HepG2 (cell line): ENCODE measurements around the gene RBM34. TPM values are rescaled to one million over a fixed set of nuclear protein-coding genes. Genes with fewer than 3 reads are reported as not detected.
A peak's percentile ranks its signal among the peaks of the same experiment; 100 is the strongest.

Source experiments
- ERF ChIP-seq: IDR thresholded peaks from 2 replicates; pipeline ENCODE4 v1.6.1; 2018; ENCODE audit warnings: missing biosample characterization, missing genetic modification reagents
- ISX ChIP-seq: sonication (generic); formaldehyde crosslinking; conservative IDR thresholded peaks from 2 replicates; pipeline ENCODE4 v1.5.0; 2020; ENCODE audit warnings: missing genetic modification reagents
- KLF15 ChIP-seq: sonication (generic); formaldehyde crosslinking; IDR thresholded peaks from 2 replicates; pipeline ENCODE4 v1.8.1; 2023; ENCODE audit warnings: borderline replicate concordance, mild to moderate bottlenecking, inconsistent platforms, missing genetic modification reagents, mixed read lengths
- PAWR ChIP-seq: sonication (generic); formaldehyde crosslinking; IDR thresholded peaks from 2 replicates; pipeline ENCODE4 v1.4.0; 2020; ENCODE audit warnings: missing genetic modification reagents, mild to moderate bottlenecking, borderline replicate concordance
- RBAK ChIP-seq: sonication (generic); formaldehyde crosslinking; IDR thresholded peaks from 2 replicates; pipeline ENCODE4 v1.5.1; 2020; ENCODE audit warnings: mild to moderate bottlenecking, missing genetic modification reagents
- REPIN1 ChIP-seq: sonication (generic); formaldehyde crosslinking; IDR thresholded peaks from 2 replicates; pipeline ENCODE4 v1.8.0; 2022; ENCODE audit warnings: missing genetic modification reagents, low read depth, mild to moderate bottlenecking, borderline replicate concordance
- TBP ChIP-seq: sonication (generic); formaldehyde crosslinking; IDR thresholded peaks from 2 replicates; pipeline ENCODE4 v1.5.0; 2020; ENCODE audit warnings: missing genetic modification reagents
- ZKSCAN1 ChIP-seq: fragments of 150-350 bp; IDR thresholded peaks from 2 replicates; pipeline ENCODE4 v1.6.1; 2014; ENCODE audit warnings: low read length
- ZNF207 ChIP-seq: fragments of 450-650 bp; IDR thresholded peaks from 2 replicates; pipeline ENCODE4 v1.6.1; 2016; ENCODE audit warnings: antibody characterized with exemption, borderline replicate concordance
- ZNF460 ChIP-seq: sonication (generic); formaldehyde crosslinking; IDR thresholded peaks from 2 replicates; pipeline ENCODE4 v1.5.1; 2020; ENCODE audit warnings: missing genetic modification reagents, mild to moderate bottlenecking, borderline replicate concordance
- ZNF639 ChIP-seq: conservative IDR thresholded peaks from 2 replicates; pipeline ENCODE4 v1.6.1; 2018; ENCODE audit warnings: missing genetic modification reagents
- ZSCAN12 ChIP-seq: sonication (generic); formaldehyde crosslinking; IDR thresholded peaks from 2 replicates; pipeline ENCODE4 v1.9.0; 2021; ENCODE audit warnings: mild to moderate bottlenecking, missing genetic modification reagents
- polyA plus RNA-seq, 8 experiments: library from polyadenylated mRNA; depleted of rRNA in 3 of 8; stranded (reverse) in 7 of 8; unstranded in 1 of 8; fragments of >200 nt; fragmentation: Illumina TruSeq in 4 of 8; extraction: Trizol in 4 of 8; gene quantifications; 2 replicates each; pipeline versions ENCODE4 v1.2.1 to v1.2.3, GENCODE V29; 2011 to 2016; ENCODE audit warnings: low read depth in 4 of 8, missing spikeins in 1 of 8, mixed read lengths in 1 of 8; ENCODE audit not compliant: insufficient read depth in 1 of 8
- total RNA-seq, 5 experiments: library from RNA; depleted of rRNA; stranded (reverse); fragments of >200 nt; fragmentation: Illumina TruSeq; extraction: Trizol; gene quantifications; 2 replicates each; pipeline ENCODE4 v1.2.3, GENCODE V29; 2016; ENCODE audit warnings: low read depth in 1 of 5
- TF ChIP-seq, protein P1 (sequence below): sonication (generic); formaldehyde crosslinking; IDR thresholded peaks from 2 replicates; pipeline ENCODE4 v1.4.0; 2020; ENCODE audit warnings: mild to moderate bottlenecking, missing genetic modification reagents
- TF ChIP-seq, protein P2 (sequence below): sonication (generic); formaldehyde crosslinking; IDR thresholded peaks from 2 replicates; pipeline ENCODE4 v1.4.0; 2020; ENCODE audit warnings: missing genetic modification reagents, borderline replicate concordance
- TF ChIP-seq, protein P3 (sequence below), 2 experiments: sonication (generic) in 1 of 2; formaldehyde crosslinking in 1 of 2; IDR thresholded peaks; 2 replicates each; pipeline versions ENCODE4 v1.5.1 to v1.6.1; 2011 to 2020; ENCODE audit warnings: borderline replicate concordance in 1 of 2, low read depth in 1 of 2, low read length in 1 of 2, mild to moderate bottlenecking in 1 of 2, missing genetic modification reagents in 1 of 2, moderate library complexity in 1 of 2
- TF ChIP-seq, protein P4 (sequence below): sonication (generic); formaldehyde crosslinking; IDR thresholded peaks from 2 replicates; pipeline ENCODE4 v1.5.1; 2020; ENCODE audit warnings: missing genetic modification reagents, mild to moderate bottlenecking, borderline replicate concordance

The RBM34 gene
- total and polyA plus RNA-seq, 2 of the 13 experiments (the other 11 are each of a cell fraction or from before 2014, with no cell fraction given): 34.7 to 73.0 TPM

- TF ChIP-seq ERF (CRISPR knock-in tag) (no peak; the same call in 1 of the 2 replicates), ISX (CRISPR knock-in tag) (no peak; the same call in 1 of the 2 replicates), RBAK (CRISPR knock-in tag) (peak; percentile 70; the same call in 1 of the 2 replicates), ZNF207 (no peak), TBP (CRISPR knock-in tag) (no peak), KLF15 (CRISPR knock-in tag) (no peak), ZSCAN12 (peak; percentile 86; the same call in 1 of the 2 replicates), PAWR (no peak), REPIN1 (peak; percentile 82), ZNF639 (CRISPR knock-in tag) (peak; percentile 64), ZKSCAN1 (no peak), ZNF460 (CRISPR knock-in tag) (no peak)
- TF ChIP-seq, protein P1, sequence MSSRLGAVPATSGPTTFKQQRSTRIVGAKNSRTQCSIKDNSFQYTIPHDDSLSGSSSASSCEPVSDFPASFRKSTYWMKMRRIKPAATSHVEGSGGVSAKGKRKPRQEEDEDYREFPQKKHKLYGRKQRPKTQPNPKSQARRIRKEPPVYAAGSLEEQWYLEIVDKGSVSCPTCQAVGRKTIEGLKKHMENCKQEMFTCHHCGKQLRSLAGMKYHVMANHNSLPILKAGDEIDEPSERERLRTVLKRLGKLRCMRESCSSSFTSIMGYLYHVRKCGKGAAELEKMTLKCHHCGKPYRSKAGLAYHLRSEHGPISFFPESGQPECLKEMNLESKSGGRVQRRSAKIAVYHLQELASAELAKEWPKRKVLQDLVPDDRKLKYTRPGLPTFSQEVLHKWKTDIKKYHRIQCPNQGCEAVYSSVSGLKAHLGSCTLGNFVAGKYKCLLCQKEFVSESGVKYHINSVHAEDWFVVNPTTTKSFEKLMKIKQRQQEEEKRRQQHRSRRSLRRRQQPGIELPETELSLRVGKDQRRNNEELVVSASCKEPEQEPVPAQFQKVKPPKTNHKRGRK: no peak
- TF ChIP-seq, protein P2, sequence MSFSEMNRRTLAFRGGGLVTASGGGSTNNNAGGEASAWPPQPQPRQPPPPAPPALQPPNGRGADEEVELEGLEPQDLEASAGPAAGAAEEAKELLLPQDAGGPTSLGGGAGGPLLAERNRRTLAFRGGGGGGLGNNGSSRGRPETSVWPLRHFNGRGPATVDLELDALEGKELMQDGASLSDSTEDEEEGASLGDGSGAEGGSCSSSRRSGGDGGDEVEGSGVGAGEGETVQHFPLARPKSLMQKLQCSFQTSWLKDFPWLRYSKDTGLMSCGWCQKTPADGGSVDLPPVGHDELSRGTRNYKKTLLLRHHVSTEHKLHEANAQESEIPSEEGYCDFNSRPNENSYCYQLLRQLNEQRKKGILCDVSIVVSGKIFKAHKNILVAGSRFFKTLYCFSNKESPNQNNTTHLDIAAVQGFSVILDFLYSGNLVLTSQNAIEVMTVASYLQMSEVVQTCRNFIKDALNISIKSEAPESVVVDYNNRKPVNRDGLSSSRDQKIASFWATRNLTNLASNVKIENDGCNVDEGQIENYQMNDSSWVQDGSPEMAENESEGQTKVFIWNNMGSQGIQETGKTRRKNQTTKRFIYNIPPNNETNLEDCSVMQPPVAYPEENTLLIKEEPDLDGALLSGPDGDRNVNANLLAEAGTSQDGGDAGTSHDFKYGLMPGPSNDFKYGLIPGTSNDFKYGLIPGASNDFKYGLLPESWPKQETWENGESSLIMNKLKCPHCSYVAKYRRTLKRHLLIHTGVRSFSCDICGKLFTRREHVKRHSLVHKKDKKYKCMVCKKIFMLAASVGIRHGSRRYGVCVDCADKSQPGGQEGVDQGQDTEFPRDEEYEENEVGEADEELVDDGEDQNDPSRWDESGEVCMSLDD (CRISPR knock-in tag): peak; percentile 45; the same call in 1 of the 2 replicates
- TF ChIP-seq, protein P3, sequence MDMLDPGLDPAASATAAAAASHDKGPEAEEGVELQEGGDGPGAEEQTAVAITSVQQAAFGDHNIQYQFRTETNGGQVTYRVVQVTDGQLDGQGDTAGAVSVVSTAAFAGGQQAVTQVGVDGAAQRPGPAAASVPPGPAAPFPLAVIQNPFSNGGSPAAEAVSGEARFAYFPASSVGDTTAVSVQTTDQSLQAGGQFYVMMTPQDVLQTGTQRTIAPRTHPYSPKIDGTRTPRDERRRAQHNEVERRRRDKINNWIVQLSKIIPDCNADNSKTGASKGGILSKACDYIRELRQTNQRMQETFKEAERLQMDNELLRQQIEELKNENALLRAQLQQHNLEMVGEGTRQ (IDR thresholded peaks at IDR 0.05; ENCODE audit: low read depth, low read length): peak; percentile 81
- TF ChIP-seq, protein P3 (CRISPR knock-in tag; IDR thresholded peaks at IDR 0.05; ENCODE audit: borderline replicate concordance): peak; percentile 92; the same call in 1 of the 2 replicates
- TF ChIP-seq, protein P4, sequence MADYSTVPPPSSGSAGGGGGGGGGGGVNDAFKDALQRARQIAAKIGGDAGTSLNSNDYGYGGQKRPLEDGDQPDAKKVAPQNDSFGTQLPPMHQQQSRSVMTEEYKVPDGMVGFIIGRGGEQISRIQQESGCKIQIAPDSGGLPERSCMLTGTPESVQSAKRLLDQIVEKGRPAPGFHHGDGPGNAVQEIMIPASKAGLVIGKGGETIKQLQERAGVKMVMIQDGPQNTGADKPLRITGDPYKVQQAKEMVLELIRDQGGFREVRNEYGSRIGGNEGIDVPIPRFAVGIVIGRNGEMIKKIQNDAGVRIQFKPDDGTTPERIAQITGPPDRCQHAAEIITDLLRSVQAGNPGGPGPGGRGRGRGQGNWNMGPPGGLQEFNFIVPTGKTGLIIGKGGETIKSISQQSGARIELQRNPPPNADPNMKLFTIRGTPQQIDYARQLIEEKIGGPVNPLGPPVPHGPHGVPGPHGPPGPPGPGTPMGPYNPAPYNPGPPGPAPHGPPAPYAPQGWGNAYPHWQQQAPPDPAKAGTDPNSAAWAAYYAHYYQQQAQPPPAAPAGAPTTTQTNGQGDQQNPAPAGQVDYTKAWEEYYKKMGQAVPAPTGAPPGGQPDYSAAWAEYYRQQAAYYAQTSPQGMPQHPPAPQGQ (CRISPR knock-in tag): no peak
Measured at GRCh38 chr1:235128456-235129328, 32.4 kb downstream of the RBM34 start, which contains the start of gene TOMM20 (continued).
